Upper lobe of right lung (tissue), 1 donor: ENCODE results near the gene CHCHD3. TPM values are rescaled to one million over a fixed set of nuclear protein-coding genes. Genes with fewer than 3 reads are reported as not detected.

Source experiments
- ATAC-seq: fragments of 200-7000 bp; cut with Tn5 transposase; one replicate; pipeline ENCODE4 v1.9.1; 2020; ENCODE audit warnings: mild to moderate bottlenecking, moderate library complexity
- DNase-seq: peaks from one replicate; pipeline ENCODE4 v3.0.0-alpha.2; 2020
- H3K27ac ChIP-seq: fragments of 200-600 bp; one replicate; pipeline ENCODE4 v1.8.0; 2022
- H3K27me3 ChIP-seq: fragments of 200-600 bp; one replicate; pipeline ENCODE4 v1.8.0; 2022; ENCODE audit warnings: mild to moderate bottlenecking
- H3K36me3 ChIP-seq: fragments of 200-600 bp; one replicate; pipeline ENCODE4 v1.8.0; 2022
- H3K4me1 ChIP-seq: fragments of 200-600 bp; one replicate; pipeline ENCODE4 v1.8.0; 2022
- H3K4me3 ChIP-seq: fragments of 200-600 bp; one replicate; pipeline ENCODE4 v1.8.0; 2022; ENCODE audit warnings: mild to moderate bottlenecking
- H3K9me3 ChIP-seq: fragments of 200-600 bp; one replicate; pipeline ENCODE4 v1.8.0; 2022
- CTCF ChIP-seq: fragments of 200-600 bp; IDR thresholded peaks from one replicate; pipeline ENCODE4 v1.8.0; 2022; ENCODE audit warnings: antibody characterized with exemption
- intact Hi-C: fragments of 100-400 bp; cut with DNase I; formaldehyde crosslinking; loops from one replicate; pipeline ENCODE4 v1.11.0; 2022
- total RNA-seq: library from RNA; stranded (reverse); fragmentation: NEBNext Ultra II Directional; extraction: Animal tissue kit (Norgen Biotek cat#: 25700); gene quantifications from one replicate; pipeline ENCODE4 v1.2.1, GENCODE V29; 2021
- donor health status: DM: no; HTN: yes; CAD: no; lungs with severe emphysema.

The CHCHD3 gene
- total RNA-seq, 1 donor from 2014 or later = 43.0 TPM

DNA sequence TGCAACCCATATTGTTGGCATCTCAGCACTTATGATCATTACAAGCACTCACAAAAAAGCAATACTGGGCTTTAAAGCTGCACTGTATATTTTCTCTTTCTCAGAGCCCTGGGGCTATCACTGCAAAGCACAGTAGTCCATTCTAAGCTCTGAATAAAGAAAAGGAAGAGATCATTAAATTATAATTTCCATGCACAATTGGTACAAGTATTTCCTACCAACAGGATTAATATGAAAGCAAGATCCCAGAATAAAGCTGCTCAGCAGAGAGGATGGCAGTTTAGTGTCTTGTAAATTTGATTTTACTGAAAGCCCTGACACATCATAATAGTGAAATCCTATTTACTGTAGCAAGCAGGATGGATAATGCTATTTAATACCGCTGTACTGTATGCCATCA is 205.3 kb downstream of the CHCHD3 start:
- H3K4me3 ChIP-seq = no peak overlapping the region
- no peaks in the 10 kb centered on the region for H3K9me3 ChIP-seq
- H3K4me1 ChIP-seq = no peaks in the 10 kb centered on the region
- no peak overlapping the region for H3K27ac ChIP-seq
- no peak for TF ChIP-seq CTCF
- no peaks in the 10 kb centered on the region for H3K27me3 ChIP-seq
- H3K36me3 ChIP-seq = no peaks in the 10 kb centered on the region
- DNase-seq = no peak
- no peak for ATAC-seq
- intact Hi-C loops = no loop called here

- intact Hi-C loops = no loop called here
- no peak for DNase-seq
- Histone ChIP-seq H3K4me1 (no peaks in the 10 kb centered on the region), H3K27me3 (no peaks in the 10 kb centered on the region), H3K4me3 (no peak overlapping the region), H3K27ac (no peak overlapping the region), H3K36me3 (no peaks in the 10 kb centered on the region), H3K9me3 (no peaks in the 10 kb centered on the region)
- TF ChIP-seq CTCF = no peak
- no peak for ATAC-seq
Observed at GRCh38 chr7:132872034-132872433, 209.9 kb downstream of the CHCHD3 start.

GRCh38 chr7:132871419-132871818 is 210.5 kb downstream of the CHCHD3 start:
- Histone ChIP-seq H3K4me1 (no peaks in the 10 kb centered on the region), H3K27ac (no peak overlapping the region), H3K27me3 (no peaks in the 10 kb centered on the region), H3K36me3 (no peaks in the 10 kb centered on the region), H3K9me3 (no peaks in the 10 kb centered on the region), H3K4me3 (no peak overlapping the region)
- ATAC-seq (no peak), DNase-seq (no peak)
- TF ChIP-seq CTCF = no peak
- intact Hi-C loops = no loop called here

GRCh38 chr7:132869166-132869861 is 212.6 kb downstream of the CHCHD3 start:
- no peaks in the 10 kb centered on the region for H3K9me3 ChIP-seq
- intact Hi-C loops = no loop called here
- DNase-seq (no peak), ATAC-seq (no peak)
- H3K27me3 ChIP-seq = no peaks in the 10 kb centered on the region
- no peak overlapping the region for H3K27ac ChIP-seq
- H3K36me3 ChIP-seq = no peaks in the 10 kb centered on the region
- no peak overlapping the region for H3K4me3 ChIP-seq
- TF ChIP-seq CTCF = no peak
- peaks cover 5% of the 10 kb centered on the region for H3K4me1 ChIP-seq

DNA sequence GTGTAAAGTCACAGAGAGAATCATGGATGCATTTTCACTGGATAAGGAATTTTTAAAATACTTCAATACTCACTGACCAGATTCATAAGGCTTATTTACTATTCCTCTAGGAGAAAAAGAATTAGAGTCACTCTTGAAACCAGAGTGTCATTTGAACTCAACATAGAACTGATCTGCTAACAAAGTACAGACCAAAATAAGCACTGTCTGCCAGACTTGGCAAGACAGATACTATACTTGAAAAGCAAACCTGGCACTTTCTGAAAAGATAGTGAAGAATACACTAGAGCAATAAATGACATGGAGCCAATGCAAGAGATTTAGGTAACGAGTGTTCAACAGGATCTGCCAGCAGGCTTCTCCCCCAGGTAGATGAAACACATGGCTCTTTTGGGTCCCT is 215.3 kb downstream of the CHCHD3 start:
- intact Hi-C loops = no loop called here
- Histone ChIP-seq H3K9me3 (no peaks in the 10 kb centered on the region), H3K27me3 (no peaks in the 10 kb centered on the region), H3K4me1 (peaks cover 5% of the 10 kb centered on the region), H3K36me3 (no peaks in the 10 kb centered on the region), H3K4me3 (no peak overlapping the region), H3K27ac (no peak overlapping the region)
- no peak for DNase-seq
- TF ChIP-seq CTCF = no peak
- ATAC-seq = no peak

GRCh38 chr7:132866144-132866531 is 215.8 kb downstream of the CHCHD3 start:
- TF ChIP-seq CTCF = no peak
- Histone ChIP-seq H3K4me1 (peaks cover 5% of the 10 kb centered on the region), H3K27ac (no peak overlapping the region), H3K36me3 (no peaks in the 10 kb centered on the region), H3K27me3 (no peaks in the 10 kb centered on the region), H3K4me3 (no peak overlapping the region), H3K9me3 (no peaks in the 10 kb centered on the region)
- no peak for DNase-seq
- peak; percentile 74 for ATAC-seq
- intact Hi-C loops = no loop called here
